HepG2 (cell line): Measurements from ENCODE around the gene SLC29A1. TPM values are rescaled to one million over a fixed set of nuclear protein-coding genes. Genes with fewer than 3 reads are reported as not detected.

Source experiments
- BRF2 ChIP-seq: sonication (generic); formaldehyde crosslinking; IDR thresholded peaks from 2 replicates; pipeline ENCODE4 v1.8.1; 2022; ENCODE audit warnings: mild to moderate bottlenecking, missing genetic modification reagents
- HBP1 ChIP-seq: IDR thresholded peaks from 2 replicates; pipeline ENCODE4 v1.6.1; 2016; ENCODE audit warnings: low read depth, control low read depth
- NCOA5 ChIP-seq: sonication (generic); formaldehyde crosslinking; IDR thresholded peaks from 2 replicates; pipeline ENCODE4 v1.4.0; 2020; ENCODE audit warnings: missing genetic modification reagents
- SCMH1 ChIP-seq: sonication (generic); formaldehyde crosslinking; IDR thresholded peaks from 2 replicates; pipeline ENCODE4 v1.9.0; 2021; ENCODE audit warnings: missing genetic modification reagents, mild to moderate bottlenecking, borderline replicate concordance
- SKI ChIP-seq: fragments of 450-650 bp; IDR thresholded peaks from one replicate; pipeline ENCODE4 v1.6.1; 2018; ENCODE audit warnings: mild to moderate bottlenecking; ENCODE audit not compliant: partially characterized antibody
- SNAPC5 ChIP-seq: sonication (generic); formaldehyde crosslinking; IDR thresholded peaks from 2 replicates; pipeline ENCODE4 v1.8.1; 2023; ENCODE audit warnings: mild to moderate bottlenecking, missing genetic modification reagents, borderline replicate concordance
- SRF ChIP-seq: IDR thresholded peaks from 2 replicates; pipeline ENCODE4 v1.6.1; 2011; ENCODE audit warnings: mild to moderate bottlenecking, low read depth, low read length, moderate library complexity
- TEAD3 ChIP-seq: optimal IDR thresholded peaks from 2 replicates; pipeline ENCODE3; 2016; ENCODE audit warnings: borderline replicate concordance
- THRA ChIP-seq: sonication (generic); formaldehyde crosslinking; IDR thresholded peaks from 2 replicates; pipeline ENCODE4 v1.4.0; 2020; ENCODE audit warnings: missing genetic modification reagents, borderline replicate concordance
- TRAFD1 ChIP-seq: sonication (generic); formaldehyde crosslinking; IDR thresholded peaks from 2 replicates; pipeline ENCODE4 v1.5.1; 2020; ENCODE audit warnings: missing genetic modification reagents, mild to moderate bottlenecking, borderline replicate concordance
- TRIM22 ChIP-seq: fragments of 450-650 bp; IDR thresholded peaks from 2 replicates; pipeline ENCODE4 v1.6.1; 2017
- ZBTB1 ChIP-seq: sonication (generic); formaldehyde crosslinking; IDR thresholded peaks from 2 replicates; pipeline ENCODE4 v1.4.0; 2020; ENCODE audit warnings: missing genetic modification reagents, borderline replicate concordance
- ZBTB37 ChIP-seq: sonication (generic); formaldehyde crosslinking; IDR thresholded peaks from 2 replicates; pipeline ENCODE4 v1.4.0; 2020; ENCODE audit warnings: mild to moderate bottlenecking, missing genetic modification reagents
- ZC3H13 ChIP-seq: sonication (generic); formaldehyde crosslinking; IDR thresholded peaks from 2 replicates; pipeline ENCODE4 v1.8.1; 2023; ENCODE audit warnings: mild to moderate bottlenecking, missing genetic modification reagents, moderate library complexity
- ZNF280B ChIP-seq: sonication (generic); formaldehyde crosslinking; IDR thresholded peaks from 2 replicates; pipeline ENCODE4 v1.5.0; 2020; ENCODE audit warnings: missing genetic modification reagents, mild to moderate bottlenecking, borderline replicate concordance
- ZNF558 ChIP-seq: sonication (generic); formaldehyde crosslinking; IDR thresholded peaks from 2 replicates; pipeline ENCODE4 v1.9.0; 2022; ENCODE audit warnings: mild to moderate bottlenecking, missing genetic modification reagents, borderline replicate concordance
- ZNF597 ChIP-seq: sonication (generic); formaldehyde crosslinking; IDR thresholded peaks from 2 replicates; pipeline ENCODE4 v1.5.0; 2020; ENCODE audit warnings: missing genetic modification reagents
- ZNF772 ChIP-seq: sonication (generic); formaldehyde crosslinking; IDR thresholded peaks from 2 replicates; pipeline ENCODE4 v1.5.0; 2020; ENCODE audit warnings: mild to moderate bottlenecking, missing genetic modification reagents
- polyA plus RNA-seq, 8 experiments: library from polyadenylated mRNA; depleted of rRNA in 3 of 8; stranded (reverse) in 7 of 8; unstranded in 1 of 8; fragments of >200 nt; fragmentation: Illumina TruSeq in 4 of 8; extraction: Trizol in 4 of 8; gene quantifications; 2 replicates each; pipeline versions ENCODE4 v1.2.1 to v1.2.3, GENCODE V29; 2011 to 2016; ENCODE audit warnings: low read depth in 4 of 8, missing spikeins in 1 of 8, mixed read lengths in 1 of 8; ENCODE audit not compliant: insufficient read depth in 1 of 8
- total RNA-seq, 5 experiments: library from RNA; depleted of rRNA; stranded (reverse); fragments of >200 nt; fragmentation: Illumina TruSeq; extraction: Trizol; gene quantifications; 2 replicates each; pipeline ENCODE4 v1.2.3, GENCODE V29; 2016; ENCODE audit warnings: low read depth in 1 of 5

SLC29A1 gene
- total and polyA plus RNA-seq, 2 of the 13 experiments (the other 11 are each of a cell fraction or from before 2014, with no cell fraction given), result 43.2 to 106 TPM

GRCh38 chr6:44179072-44179536 is 44.3 kb upstream of the SLC29A1 start (continued):
- TF ChIP-seq ZC3H13 (CRISPR knock-in tag) (no peak), SNAPC5 (CRISPR knock-in tag) (no peak), SRF (no peak), ZBTB1 (no peak), ZNF772 (CRISPR knock-in tag) (no peak), BRF2 (CRISPR knock-in tag) (no peak), TRIM22 (no peak), HBP1 (CRISPR knock-in tag) (no peak), ZBTB37 (CRISPR knock-in tag) (no peak), ZNF280B (CRISPR knock-in tag) (no peak), TRAFD1 (CRISPR knock-in tag) (no peak), ZNF558 (no peak), ZNF597 (CRISPR knock-in tag) (no peak), NCOA5 (CRISPR knock-in tag) (no peak), SCMH1 (no peak), TEAD3 (CRISPR knock-in tag) (peak; percentile 59), SKI (no peak), THRA (CRISPR knock-in tag) (peak; percentile 63; the same call in 1 of the 2 replicates)
